ENCODE results near the gene MTA1. TPM values are rescaled to one million over a fixed set of nuclear protein-coding genes. Genes with fewer than 3 reads are reported as not detected.

Gene MTA1
- polyA plus RNA-seq, 1 of the 3 experiments (the other 2 are of a cell fraction), result 96.3 TPM

DNA sequence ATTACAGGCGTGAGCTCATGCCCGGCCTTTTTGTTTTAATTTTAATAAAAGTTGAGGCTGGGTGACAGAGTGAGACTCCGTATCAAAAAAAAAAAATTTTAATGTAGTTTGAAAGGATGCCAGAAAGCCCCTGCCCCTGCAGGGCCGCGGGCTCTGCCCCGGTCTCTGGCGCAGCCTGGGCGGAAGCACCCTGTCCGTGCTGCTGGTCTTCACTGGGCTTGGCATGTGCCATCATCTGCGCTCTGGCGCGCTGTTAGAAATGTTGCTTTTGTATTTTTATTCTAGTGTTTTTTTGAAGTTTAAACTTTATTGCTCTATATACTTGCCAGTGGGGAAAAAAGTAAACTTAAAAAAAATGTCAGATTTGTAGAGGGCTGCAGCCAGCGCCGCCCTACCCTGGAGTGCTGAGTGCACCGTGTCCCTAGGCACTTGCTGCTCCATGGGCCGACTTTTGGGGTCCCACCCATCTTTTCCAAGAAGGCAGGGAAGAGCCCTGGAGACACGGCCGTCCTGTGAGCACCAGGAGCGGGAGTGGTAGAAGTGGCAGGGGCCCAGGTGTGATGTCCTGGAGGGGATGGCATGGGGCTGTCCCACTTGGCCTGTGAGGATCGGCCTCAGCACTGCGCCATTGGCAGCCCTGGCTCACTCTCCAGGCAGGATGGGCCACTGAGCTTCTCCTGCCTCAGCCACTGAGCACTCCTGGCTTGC is 4.0 kb downstream of the MTA1 start:
- peaks cover 10% of the 10 kb centered on the region for H3F3A ChIP-seq (replicated peaks; ENCODE audit: insufficient read depth)
- no peak overlapping the region for H3K4me2 ChIP-seq
- no peaks in the 10 kb centered on the region for H3K9me3 ChIP-seq
- no peak overlapping the region for H3K9ac ChIP-seq
- H3K4me1 ChIP-seq (ENCODE audit: control insufficient read depth in 1 of 2, insufficient read depth in 2 of 2, low read depth in 1 of 2, low read length in 1 of 2), result peaks cover 12 to 39% of the 10 kb centered on the region in 2 experiments; a peak in 3 of 4 replicates
- no peak overlapping the region for H2AFZ ChIP-seq (ENCODE audit: low read depth)
- H3K27me3 ChIP-seq (ENCODE audit: insufficient read depth), result no peaks in the 10 kb centered on the region
- CTCF ChIA-PET, result interaction anchor here (0.7 to 3.7 kb wide), 12 partner anchors 12 to 67 kb away, joined by 3 to 18 read pairs (median 3); no protein-coding TSS in a partner anchor
- H3K4me3 ChIP-seq (ENCODE audit: low read depth in 2 of 2, low read length in 1 of 2), result no peak overlapping the region
- H3K27ac ChIP-seq (ENCODE audit: low read depth in 2 of 2, low read length in 1 of 2), result peak overlapping the region in 1 of 2 experiments; percentile 87; a peak in 2 of 4 replicates
- WGBS (ENCODE audit: low lambda C conversion rate), result 93% methylated on average over 16 of the region's 21 CpGs
- DNase-seq, result no peak
- peaks cover 91% of the 10 kb centered on the region for H3K79me2 ChIP-seq (ENCODE audit: insufficient read depth)
- peaks cover 6% of the 10 kb centered on the region in 2 experiments for H3K36me3 ChIP-seq (replicated peaks in 1 of 2; ENCODE audit: control insufficient read depth in 1 of 2, insufficient read depth in 2 of 2, low read length in 1 of 2)
- TF ChIP-seq NRF1 (IDR thresholded peaks at IDR 0.05; ENCODE audit: low read depth, low read length), result no peak
- no peak for TF ChIP-seq YY1 (IDR thresholded peaks at IDR 0.05; ENCODE audit: low read depth)
- no peak for TF ChIP-seq USF1 (IDR thresholded peaks at IDR 0.05; ENCODE audit: borderline replicate concordance, low read depth)
- peaks cover 64% of the 10 kb centered on the region for H4K20me1 ChIP-seq (ENCODE audit: insufficient read depth)
- POLR2A ChIA-PET, result interaction anchor here (0.9 kb wide), 1 partner anchor 50 kb away, joined by 4 read pairs; no protein-coding TSS in a partner anchor
- no peaks in the 10 kb centered on the region for H3K9me2 ChIP-seq

- ChIA-PET POLR2A (no interaction called here), CTCF (interaction anchor here (1.3 to 1.7 kb wide), 2 partner anchors 48 to 56 kb away, joined by 3 to 4 read pairs; no protein-coding TSS in a partner anchor)
- peaks cover 72% of the 10 kb centered on the region for H4K20me1 ChIP-seq (ENCODE audit: insufficient read depth)
- no peaks in the 10 kb centered on the region for H3K9me3 ChIP-seq
- H3K4me2 ChIP-seq, result no peak overlapping the region
- TF ChIP-seq SMC3 (IDR thresholded peaks at IDR 0.05; ENCODE audit: low read depth, low read length), result no peak
- TF ChIP-seq FOSL2 (IDR thresholded peaks at IDR 0.05; ENCODE audit: borderline replicate concordance, low read depth), result no peak
- no peak for TF ChIP-seq EP300 (IDR thresholded peaks at IDR 0.05; ENCODE audit: borderline replicate concordance in 1 of 2, low read depth in 1 of 2, low read length in 1 of 2)
- TF ChIP-seq RAD21 (IDR thresholded peaks at IDR 0.05; ENCODE audit: low read length), result no peak
- H3K9me2 ChIP-seq, result no peaks in the 10 kb centered on the region
- H3K27ac ChIP-seq (ENCODE audit: low read depth in 2 of 2, low read length in 1 of 2), result no peak overlapping the region; a peak in 1 of 4 replicates
- H2AFZ ChIP-seq (ENCODE audit: low read depth), result no peak overlapping the region
- no peak overlapping the region for H3K4me3 ChIP-seq (ENCODE audit: low read depth in 2 of 2, low read length in 1 of 2)
- H3K4me1 ChIP-seq (ENCODE audit: control insufficient read depth in 1 of 2, insufficient read depth in 2 of 2, low read depth in 1 of 2, low read length in 1 of 2), result peaks cover 8 to 32% of the 10 kb centered on the region in 2 experiments; a peak in 3 of 4 replicates
- no peaks in the 10 kb centered on the region for H3K27me3 ChIP-seq (ENCODE audit: insufficient read depth)
- 98% methylated on average over 7 of the region's 12 CpGs for WGBS (ENCODE audit: low lambda C conversion rate)
- no peak for DNase-seq
- H3K36me3 ChIP-seq (replicated peaks in 1 of 2; ENCODE audit: control insufficient read depth in 1 of 2, insufficient read depth in 2 of 2, low read length in 1 of 2), result peaks cover 6 to 7% of the 10 kb centered on the region in 2 experiments
- peaks cover 97% of the 10 kb centered on the region for H3K79me2 ChIP-seq (ENCODE audit: insufficient read depth)
- H3F3A ChIP-seq (replicated peaks; ENCODE audit: insufficient read depth), result peaks cover 11% of the 10 kb centered on the region
- H3K9ac ChIP-seq, result no peak overlapping the region
These were observed 5.2 kb downstream of the MTA1 start for GRCh38 chr14:105424861-105425260.

DNA sequence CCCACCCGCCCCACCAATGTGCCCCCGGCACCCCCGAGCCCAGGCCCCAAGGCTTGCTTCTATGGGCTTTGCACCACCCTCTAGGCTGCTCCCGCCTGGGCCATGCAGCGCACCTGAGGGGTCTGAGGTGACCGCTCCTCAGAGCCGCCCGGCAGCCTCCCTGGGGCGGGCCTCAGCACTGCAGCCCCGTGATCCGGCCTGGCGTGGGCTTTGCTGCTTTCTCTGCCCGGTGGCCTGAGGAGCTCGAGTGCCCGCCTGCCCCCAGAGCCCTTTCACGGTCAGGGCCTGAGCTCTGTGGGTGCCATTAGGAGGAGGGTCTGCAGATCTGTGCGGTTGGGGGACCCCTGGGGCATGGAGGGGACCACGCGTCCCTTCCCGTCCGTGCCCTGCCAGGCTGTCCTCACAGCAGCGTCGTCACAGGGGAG is 6.2 kb downstream of the MTA1 start:
- ChIA-PET POLR2A (no interaction called here), CTCF (no interaction called here)
- Histone ChIP-seq H2AFZ (ENCODE audit: low read depth) (no peak overlapping the region), H3K9me3 (no peaks in the 10 kb centered on the region), H3K4me1 (ENCODE audit: control insufficient read depth in 1 of 2, insufficient read depth in 2 of 2, low read depth in 1 of 2, low read length in 1 of 2) (peaks cover 8 to 29% of the 10 kb centered on the region in 2 experiments; a peak in 3 of 4 replicates), H3K27me3 (ENCODE audit: insufficient read depth) (no peaks in the 10 kb centered on the region), H3F3A (replicated peaks; ENCODE audit: insufficient read depth) (peaks cover 21% of the 10 kb centered on the region), H3K4me2 (no peak overlapping the region), H3K36me3 (replicated peaks in 1 of 2; ENCODE audit: control insufficient read depth in 1 of 2, insufficient read depth in 2 of 2, low read length in 1 of 2) (peaks cover 6 to 9% of the 10 kb centered on the region in 2 experiments), H3K79me2 (ENCODE audit: insufficient read depth) (peaks cover 100% of the 10 kb centered on the region), H3K27ac (ENCODE audit: low read depth in 2 of 2, low read length in 1 of 2) (no peak overlapping the region; a peak in 1 of 4 replicates), H3K9ac (no peak overlapping the region), H3K9me2 (no peaks in the 10 kb centered on the region), H4K20me1 (ENCODE audit: insufficient read depth) (peaks cover 82% of the 10 kb centered on the region), H3K4me3 (ENCODE audit: low read depth in 2 of 2, low read length in 1 of 2) (no peak overlapping the region)
- WGBS (ENCODE audit: low lambda C conversion rate), result 96% methylated on average over 13 of the region's 23 CpGs
- DNase-seq, result no peak
- TF ChIP-seq, protein P1, sequence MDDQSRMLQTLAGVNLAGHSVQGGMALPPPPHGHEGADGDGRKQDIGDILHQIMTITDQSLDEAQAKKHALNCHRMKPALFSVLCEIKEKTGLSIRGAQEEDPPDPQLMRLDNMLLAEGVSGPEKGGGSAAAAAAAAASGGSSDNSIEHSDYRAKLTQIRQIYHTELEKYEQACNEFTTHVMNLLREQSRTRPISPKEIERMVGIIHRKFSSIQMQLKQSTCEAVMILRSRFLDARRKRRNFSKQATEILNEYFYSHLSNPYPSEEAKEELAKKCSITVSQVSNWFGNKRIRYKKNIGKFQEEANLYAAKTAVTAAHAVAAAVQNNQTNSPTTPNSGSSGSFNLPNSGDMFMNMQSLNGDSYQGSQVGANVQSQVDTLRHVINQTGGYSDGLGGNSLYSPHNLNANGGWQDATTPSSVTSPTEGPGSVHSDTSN (IDR thresholded peaks at IDR 0.05), result no peak
- TF ChIP-seq TAF1 (IDR thresholded peaks at IDR 0.05; ENCODE audit: borderline replicate concordance, low read depth, low read length) (no peak), IRF3 (IDR thresholded peaks at IDR 0.05; ENCODE audit: low read depth, low read length) (no peak), JUND (IDR thresholded peaks at IDR 0.05) (no peak), FOSL2 (IDR thresholded peaks at IDR 0.05; ENCODE audit: borderline replicate concordance, low read depth) (no peak), GABPA (IDR thresholded peaks at IDR 0.05; ENCODE audit: low read depth) (no peak), RXRA (IDR thresholded peaks at IDR 0.05; ENCODE audit: borderline replicate concordance, low read depth) (no peak), EP300 (IDR thresholded peaks at IDR 0.05; ENCODE audit: borderline replicate concordance in 1 of 2, low read depth in 1 of 2, low read length in 1 of 2) (no peak), TCF12 (IDR thresholded peaks at IDR 0.05) (no peak), RFX5 (IDR thresholded peaks at IDR 0.05; ENCODE audit: low read length) (no peak)
- TF ChIP-seq, protein P2, sequence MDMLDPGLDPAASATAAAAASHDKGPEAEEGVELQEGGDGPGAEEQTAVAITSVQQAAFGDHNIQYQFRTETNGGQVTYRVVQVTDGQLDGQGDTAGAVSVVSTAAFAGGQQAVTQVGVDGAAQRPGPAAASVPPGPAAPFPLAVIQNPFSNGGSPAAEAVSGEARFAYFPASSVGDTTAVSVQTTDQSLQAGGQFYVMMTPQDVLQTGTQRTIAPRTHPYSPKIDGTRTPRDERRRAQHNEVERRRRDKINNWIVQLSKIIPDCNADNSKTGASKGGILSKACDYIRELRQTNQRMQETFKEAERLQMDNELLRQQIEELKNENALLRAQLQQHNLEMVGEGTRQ (IDR thresholded peaks at IDR 0.05; ENCODE audit: borderline replicate concordance, low read depth, low read length), result no peak
- TF ChIP-seq, protein P3, sequence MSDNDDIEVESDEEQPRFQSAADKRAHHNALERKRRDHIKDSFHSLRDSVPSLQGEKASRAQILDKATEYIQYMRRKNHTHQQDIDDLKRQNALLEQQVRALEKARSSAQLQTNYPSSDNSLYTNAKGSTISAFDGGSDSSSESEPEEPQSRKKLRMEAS (IDR thresholded peaks at IDR 0.05; ENCODE audit: low read depth), result no peak
